ENCODE results near the gene SMPX.

Gene SMPX

GRCh38 chrX:21666252-21666651 is 91.7 kb downstream of the SMPX start:
- DNase-seq: no peak
- no peaks in the 10 kb centered on the region for H3K9me3 Mint-ChIP-seq
- CTCF ChIA-PET: no interaction called here
- no peaks in the 10 kb centered on the region for H3K4me1 Mint-ChIP-seq
- H3K36me3 Mint-ChIP-seq: no peaks in the 10 kb centered on the region
- H3K27me3 Mint-ChIP-seq: peaks cover 9% of the 10 kb centered on the region
- H3K27ac Mint-ChIP-seq: no peak overlapping the region
- no peak overlapping the region for H3K4me3 Mint-ChIP-seq

- H3K9me3 Mint-ChIP-seq: no peaks in the 10 kb centered on the region
- H3K4me3 Mint-ChIP-seq: no peak overlapping the region
- CTCF ChIA-PET: no interaction called here
- H3K27me3 Mint-ChIP-seq: peaks cover 21% of the 10 kb centered on the region
- DNase-seq: no peak
- no peaks in the 10 kb centered on the region for H3K36me3 Mint-ChIP-seq
- peaks cover 6% of the 10 kb centered on the region for H3K4me1 Mint-ChIP-seq
- H3K27ac Mint-ChIP-seq: no peak overlapping the region
These were observed 95.2 kb downstream of the SMPX start for GRCh38 chrX:21662761-21663160.

- no peak for DNase-seq
- CTCF ChIA-PET: no interaction called here
- H3K4me3 Mint-ChIP-seq: no peak overlapping the region
- H3K9me3 Mint-ChIP-seq: no peaks in the 10 kb centered on the region
- peaks cover 1% of the 10 kb centered on the region for H3K36me3 Mint-ChIP-seq
- H3K27me3 Mint-ChIP-seq: peaks cover 24% of the 10 kb centered on the region
- no peak overlapping the region for H3K27ac Mint-ChIP-seq
- H3K4me1 Mint-ChIP-seq: peaks cover 9% of the 10 kb centered on the region
These were observed 96.6 kb downstream of the SMPX start for GRCh38 chrX:21661316-21661715.

- no peak overlapping the region for H3K27ac Mint-ChIP-seq
- no peak for DNase-seq
- H3K36me3 Mint-ChIP-seq: peaks cover 4% of the 10 kb centered on the region
- peaks cover 9% of the 10 kb centered on the region for H3K4me1 Mint-ChIP-seq
- H3K9me3 Mint-ChIP-seq: no peaks in the 10 kb centered on the region
- no peak overlapping the region for H3K4me3 Mint-ChIP-seq
- CTCF ChIA-PET: no interaction called here
- H3K27me3 Mint-ChIP-seq: peaks cover 24% of the 10 kb centered on the region
These were observed 97.8 kb downstream of the SMPX start for GRCh38 chrX:21660156-21660555.

GRCh38 chrX:21659320-21659719 is 98.6 kb downstream of the SMPX start:
- CTCF ChIA-PET: no interaction called here
- peaks cover 20% of the 10 kb centered on the region for H3K27me3 Mint-ChIP-seq
- peak overlapping the region; percentile 65 for H3K4me3 Mint-ChIP-seq
- DNase-seq: no peak
- peaks cover 9% of the 10 kb centered on the region for H3K4me1 Mint-ChIP-seq
- H3K9me3 Mint-ChIP-seq: no peaks in the 10 kb centered on the region
- peaks cover 4% of the 10 kb centered on the region for H3K36me3 Mint-ChIP-seq
- peak overlapping the region; percentile 19 for H3K27ac Mint-ChIP-seq

- Mint-ChIP-seq H3K4me1 (peaks cover 9% of the 10 kb centered on the region), H3K36me3 (peaks cover 4% of the 10 kb centered on the region), H3K9me3 (no peaks in the 10 kb centered on the region), H3K27ac (peak overlapping the region; percentile 19), H3K4me3 (peak overlapping the region; percentile 65), H3K27me3 (peaks cover 20% of the 10 kb centered on the region)
- CTCF ChIA-PET: no interaction called here
- peak; percentile 26 for DNase-seq
These were observed 99.2 kb downstream of the SMPX start for GRCh38 chrX:21658746-21659145.

DNA sequence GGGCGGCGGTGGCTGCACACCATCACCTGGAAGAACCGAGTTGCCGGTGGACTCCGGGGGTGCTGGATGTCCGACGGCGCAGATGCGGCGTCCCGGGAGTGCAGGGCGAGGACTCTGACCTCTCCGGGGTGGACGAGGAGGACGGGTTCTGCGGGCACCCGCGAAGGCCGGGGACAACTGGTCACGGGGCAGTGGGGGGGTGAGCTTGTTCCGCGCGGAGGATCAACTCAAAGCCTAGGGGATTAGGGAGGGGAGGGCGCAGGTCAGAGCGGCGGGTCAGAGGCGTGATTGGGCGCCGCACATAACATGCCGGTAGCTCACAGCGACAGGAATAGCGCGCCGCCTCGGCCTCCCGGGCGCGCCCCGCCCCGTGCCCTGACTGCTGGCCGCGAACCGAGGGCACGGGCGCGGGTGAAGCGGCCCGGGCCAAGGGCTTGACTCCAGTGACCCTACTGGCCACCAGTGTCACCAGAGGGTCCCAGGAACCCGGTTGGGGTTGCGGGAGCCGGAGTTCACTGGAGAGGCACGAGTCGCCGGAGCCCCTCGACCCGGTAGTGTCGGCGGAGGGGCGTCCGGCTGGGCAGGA is 99.7 kb downstream of the SMPX start, which contains the start of gene KLHL34:
Gene KLHL34, minus strand, starts transcription at position 179 of the 586 bp plus-strand sequence. CDS start 542 bp downstream, outside the sequence.
- Mint-ChIP-seq H3K27ac (peak within 1 kb of the TSS; percentile 28), H3K4me3 (peak within 1 kb of the TSS; percentile 65), H3K9me3 (no peaks in the 10 kb centered on the region), H3K36me3 (peaks cover 4% of the 10 kb centered on the region), H3K4me1 (peaks cover 9% of the 10 kb centered on the region), H3K27me3 (peaks cover 20% of the 10 kb centered on the region)
- peak; percentile 29 for DNase-seq
- CTCF ChIA-PET: no interaction called here

DNA sequence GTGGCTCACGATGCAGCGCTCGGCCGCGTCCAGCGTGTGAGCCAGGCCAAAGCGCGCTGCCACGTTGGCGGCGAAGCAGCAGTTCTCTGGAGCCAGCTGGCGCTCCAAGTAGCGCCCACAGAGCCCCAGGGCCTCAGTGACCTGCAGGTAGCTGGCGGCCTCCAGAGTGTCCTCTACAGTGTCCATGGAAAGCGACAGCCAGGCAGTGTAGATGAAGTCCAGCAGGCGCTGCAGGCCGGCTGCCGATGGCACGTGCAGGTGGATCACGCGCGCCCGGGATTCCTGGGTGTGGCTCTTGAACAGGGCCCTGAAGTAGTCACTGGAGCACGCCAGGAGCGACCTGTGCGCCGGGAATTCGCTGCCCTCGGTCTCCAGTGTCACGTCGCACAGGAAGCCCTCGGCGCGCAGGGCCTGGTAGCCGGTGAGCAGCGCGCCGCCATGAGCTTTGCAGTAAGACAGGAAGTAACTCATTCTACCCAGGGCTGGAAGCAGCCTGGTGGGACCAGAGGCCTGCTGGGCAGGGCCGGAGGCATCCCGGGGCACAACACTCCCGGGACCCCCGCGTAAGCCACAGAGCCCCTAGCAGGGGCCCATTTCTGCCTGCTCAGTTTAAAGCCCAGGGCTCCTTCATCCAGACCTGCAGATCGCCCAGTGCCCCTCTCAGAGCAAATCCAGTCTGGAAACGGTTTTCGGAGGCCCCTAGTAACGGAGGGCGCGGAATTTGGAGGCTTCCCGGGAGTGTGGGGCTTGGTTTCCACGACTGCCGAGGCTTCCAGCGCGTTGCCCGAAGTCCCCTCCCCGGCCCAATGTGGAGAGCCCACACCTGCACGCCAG is 100.4 kb downstream of the SMPX start:
- peak overlapping the region; percentile 28 for H3K27ac Mint-ChIP-seq
- CTCF ChIA-PET: no interaction called here
- peak; percentile 29 for DNase-seq
- peaks cover 4% of the 10 kb centered on the region for H3K36me3 Mint-ChIP-seq
- peaks cover 20% of the 10 kb centered on the region for H3K27me3 Mint-ChIP-seq
- no peaks in the 10 kb centered on the region for H3K9me3 Mint-ChIP-seq
- peak overlapping the region; percentile 62 for H3K4me3 Mint-ChIP-seq
- H3K4me1 Mint-ChIP-seq: peaks cover 9% of the 10 kb centered on the region

GRCh38 chrX:21656587-21657317 is 101.2 kb downstream of the SMPX start:
- H3K36me3 Mint-ChIP-seq: peaks cover 4% of the 10 kb centered on the region
- peaks cover 17% of the 10 kb centered on the region for H3K27me3 Mint-ChIP-seq
- CTCF ChIA-PET: no interaction called here
- no peak for DNase-seq
- no peak overlapping the region for H3K27ac Mint-ChIP-seq
- peaks cover 9% of the 10 kb centered on the region for H3K4me1 Mint-ChIP-seq
- no peak overlapping the region for H3K4me3 Mint-ChIP-seq
- H3K9me3 Mint-ChIP-seq: no peaks in the 10 kb centered on the region

Data from activated naive CD4-positive, alpha-beta T cell treated with anti-CD3 and anti-CD28 coated beads, Interleukin-2, amount 10 ng/mL, durations not matched to agents 7 days and 5 days (primary cell).